ENCODE data around the gene FGF14.
"Not testable (repeated sequence)": the region's sequence is repeated elsewhere in the genome, so short reads cannot be mapped to it uniquely, and the experiment has no call there.

FGF14 gene

GRCh38 chr13:102100234-102100633, 301.6 kb downstream of the FGF14 start:
- no peak for DNase-seq (ENCODE audit: low spot score)
- no peak for TF ChIP-seq CTCF (IDR thresholded peaks at IDR 0.05; ENCODE audit: extremely low read depth, missing control alignments)

DNA sequence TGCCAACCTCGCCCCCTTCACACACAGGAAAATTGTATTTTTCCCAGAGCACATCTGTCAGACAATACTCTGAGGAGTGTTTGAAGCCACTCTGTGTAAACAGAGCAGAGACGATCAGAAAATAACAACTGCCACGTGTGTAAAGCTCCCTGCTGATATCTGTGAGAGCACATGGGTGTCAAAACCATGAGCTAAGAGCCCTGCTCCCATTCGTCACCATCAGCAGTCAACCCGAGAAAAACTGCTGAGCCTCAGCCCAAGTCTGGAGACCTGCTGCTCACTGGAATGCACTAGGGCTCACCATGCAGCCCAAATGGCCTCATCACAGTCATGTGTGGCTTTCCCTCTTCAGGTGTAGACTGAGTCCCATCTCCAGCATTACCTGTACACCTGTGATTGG, 304.1 kb downstream of the FGF14 start:
- DNase-seq (ENCODE audit: low spot score), result no peak

DNA sequence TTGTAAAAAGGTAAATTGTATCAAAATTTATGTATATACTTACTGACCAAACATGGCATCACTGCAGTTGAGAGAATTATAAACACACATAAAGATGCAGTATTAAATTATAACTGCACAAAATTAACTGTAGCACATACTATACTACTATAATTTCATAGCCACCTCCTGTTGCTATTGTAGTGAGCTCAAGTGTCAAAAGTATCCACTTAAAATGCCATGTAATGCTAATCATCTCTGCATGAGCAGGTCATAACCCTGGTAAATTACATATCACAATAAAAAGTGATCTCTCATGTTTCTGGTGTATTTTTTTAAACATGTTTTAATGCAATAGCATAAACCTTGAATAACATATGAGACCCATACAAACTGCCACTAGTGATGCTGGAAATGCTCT, 308.6 kb downstream of the FGF14 start:
- not testable (repeated sequence) for DNase-seq (ENCODE audit: low spot score)

More for the DNA sequence above, 304.1 kb downstream of the FGF14 start:
- no peak for TF ChIP-seq CTCF (IDR thresholded peaks at IDR 0.05; ENCODE audit: extremely low read depth, missing control alignments)

DNA sequence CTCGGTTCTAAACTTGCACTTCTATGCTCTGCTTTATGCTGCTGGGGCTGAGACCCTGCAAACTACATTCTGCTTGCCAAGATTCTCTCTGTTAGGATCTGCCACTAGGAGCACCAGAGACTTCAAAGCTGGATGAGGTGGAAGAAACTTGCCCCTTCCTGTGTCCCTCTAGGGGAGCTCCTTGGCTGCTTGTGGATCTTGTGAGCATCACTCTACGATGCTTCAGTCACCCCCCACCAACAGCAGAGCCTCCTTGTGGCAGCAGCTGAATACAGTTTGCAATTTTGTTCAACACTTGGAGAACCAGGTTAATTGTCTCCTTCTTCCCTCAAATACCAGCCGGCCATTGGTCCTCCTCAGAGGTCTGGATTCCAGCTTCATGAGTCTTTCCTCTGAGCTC, 310.6 kb downstream of the FGF14 start:
- no peak for DNase-seq (ENCODE audit: low spot score)

DNA sequence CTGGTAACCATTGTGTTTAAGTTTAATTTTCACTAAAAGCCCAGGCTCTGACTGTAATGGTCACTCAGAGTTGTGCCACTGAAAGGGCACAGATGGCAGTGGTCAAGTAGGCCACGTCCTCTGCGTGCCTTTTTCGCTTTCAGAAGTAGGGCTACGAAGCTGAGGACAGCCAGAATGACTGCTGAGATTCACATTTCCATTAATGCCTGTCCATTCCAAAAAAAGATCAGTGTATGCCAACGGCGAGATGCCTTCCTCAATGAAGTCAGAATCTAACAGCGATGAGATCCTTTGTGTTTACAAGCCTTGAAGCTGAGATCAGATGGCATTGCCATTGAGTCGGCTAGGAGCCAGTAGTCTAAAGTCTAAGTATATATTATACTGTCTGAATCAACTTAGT, 311.3 kb downstream of the FGF14 start:
- DNase-seq (ENCODE audit: low spot score), result no peak
- TF ChIP-seq CTCF (IDR thresholded peaks at IDR 0.05; ENCODE audit: extremely low read depth, missing control alignments), result no peak

More for the DNA sequence above, 310.6 kb downstream of the FGF14 start:
- TF ChIP-seq CTCF (IDR thresholded peaks at IDR 0.05; ENCODE audit: extremely low read depth, missing control alignments), result no peak

GRCh38 chr13:102089722-102090121, 312.1 kb downstream of the FGF14 start:
- DNase-seq (ENCODE audit: low spot score), result no peak
- no peak for TF ChIP-seq CTCF (IDR thresholded peaks at IDR 0.05; ENCODE audit: extremely low read depth, missing control alignments)

GRCh38 chr13:102089177-102089576, 312.7 kb downstream of the FGF14 start:
- DNase-seq (ENCODE audit: low spot score), result no peak
- no peak for TF ChIP-seq CTCF (IDR thresholded peaks at IDR 0.05; ENCODE audit: extremely low read depth, missing control alignments)

GRCh38 chr13:102073251-102073650, 328.6 kb downstream of the FGF14 start:
- DNase-seq (ENCODE audit: low spot score), result no peak
- no peak for TF ChIP-seq CTCF (IDR thresholded peaks at IDR 0.05; ENCODE audit: extremely low read depth, missing control alignments)

Data from GM20000 (cell line).